AG04450 (cell line): ENCODE measurements around the gene PLEKHG4B. TPM values are rescaled to one million over a fixed set of nuclear protein-coding genes. Genes with fewer than 3 reads are reported as not detected.

Experiments used
- CTCF ChIA-PET: fragments of 300-600, 350-600 bp; formaldehyde crosslinking; extraction: SDS; loops from one replicate; lab custom pipeline; 2022; ENCODE audit warnings: antibody characterized with exemption, inconsistent platforms; lab: Charles Lee
- POLR2A ChIA-PET: fragments of 350-600 bp; formaldehyde crosslinking; extraction: SDS; loops from one replicate; lab custom pipeline; 2021; ENCODE audit warnings: antibody characterized with exemption, inconsistent platforms; lab: Yijun Ruan, JAX
- DNase-seq: peaks from one replicate; pipeline ENCODE4 v3.0.0-alpha.2; 2011; ENCODE audit warnings: low read depth, low spot score
- H3K27ac ChIP-seq: one replicate; pipeline ENCODE4 v1.5.1; 2012; ENCODE audit warnings: low read depth, low read length, control low read depth
- H3K27me3 ChIP-seq: one replicate; pipeline ENCODE4 v1.6.0; 2012; ENCODE audit warnings: low read length; ENCODE audit not compliant: control insufficient read depth, insufficient read depth
- H3K4me3 ChIP-seq: 2 replicates; pipeline ENCODE4 v1.5.1; 2011; ENCODE audit warnings: mild to moderate bottlenecking, low read depth, low read length, control low read depth
- H3K9me3 ChIP-seq: 2 replicates; pipeline ENCODE4 v1.5.1; 2012; ENCODE audit warnings: low read length; ENCODE audit not compliant: control insufficient read depth, insufficient read depth
- CTCF ChIP-seq: IDR thresholded peaks from 2 replicates; pipeline ENCODE4 v1.5.1; 2011; ENCODE audit warnings: low read depth, low read length, control low read depth, inconsistent platforms
- polyA plus RNA-seq: library from polyadenylated mRNA; depleted of rRNA; stranded (reverse); fragments of >200 nt; gene quantifications from 2 replicates; pipeline ENCODE4 v1.2.3, GENCODE V29; 2011

The PLEKHG4B gene
- polyA plus RNA-seq, 1 experiment, result 0.24 TPM

GRCh38 chr5:73768-74502, 18.0 kb upstream of the PLEKHG4B start:
- Histone ChIP-seq H3K4me3 (no peak overlapping the region), H3K27me3 (peaks cover 37% of the 10 kb centered on the region), H3K9me3 (no peaks in the 10 kb centered on the region; the same call in 1 of the 2 replicates), H3K27ac (no peak overlapping the region)
- no peak for DNase-seq
- CTCF ChIA-PET, result no interaction called here
- POLR2A ChIA-PET, result no interaction called here
- no peak for TF ChIP-seq CTCF

GRCh38 chr5:74503-75109, 17.4 kb upstream of the PLEKHG4B start:
- Histone ChIP-seq H3K9me3 (no peaks in the 10 kb centered on the region; the same call in 1 of the 2 replicates), H3K27me3 (peaks cover 41% of the 10 kb centered on the region), H3K4me3 (no peak overlapping the region), H3K27ac (no peak overlapping the region)
- ChIA-PET CTCF (no interaction called here), POLR2A (no interaction called here)
- no peak for TF ChIP-seq CTCF
- DNase-seq, result no peak

GRCh38 chr5:75331-76320, 16.3 kb upstream of the PLEKHG4B start:
- H3K27me3 ChIP-seq, result peaks cover 45% of the 10 kb centered on the region
- no peaks in the 10 kb centered on the region; the same call in 1 of the 2 replicates for H3K9me3 ChIP-seq
- TF ChIP-seq CTCF, result no peak
- ChIA-PET POLR2A (no interaction called here), CTCF (no interaction called here)
- DNase-seq, result no peak
- no peak overlapping the region for H3K27ac ChIP-seq
- no peak overlapping the region for H3K4me3 ChIP-seq

- CTCF ChIA-PET, result no interaction called here
Measured at GRCh38 chr5:76358-77169, 15.4 kb upstream of the PLEKHG4B start.

More at GRCh38 chr5:76358-77169, 15.4 kb upstream of the PLEKHG4B start:
- H3K4me3 ChIP-seq, result no peak overlapping the region
- POLR2A ChIA-PET, result no interaction called here
- no peak for TF ChIP-seq CTCF
- H3K27me3 ChIP-seq, result peaks cover 46% of the 10 kb centered on the region
- no peak for DNase-seq
- no peaks in the 10 kb centered on the region; the same call in 1 of the 2 replicates for H3K9me3 ChIP-seq
- no peak overlapping the region for H3K27ac ChIP-seq
